HUES64 (cell line): Measurements from ENCODE around the gene OGFOD2.

Source experiments
- H3K27ac ChIP-seq: 2 replicates; pipeline ENCODE4 v1.7.0; 2013; ENCODE audit warnings: low read depth, low read length, inconsistent platforms
- H3K27me3 ChIP-seq: 2 replicates; pipeline ENCODE4 v1.6.1; 2013; ENCODE audit warnings: mild to moderate bottlenecking, low read length; ENCODE audit not compliant: insufficient read depth
- H3K36me3 ChIP-seq: 2 replicates; pipeline ENCODE4 v1.6.1; 2013; ENCODE audit warnings: mild to moderate bottlenecking, low read length; ENCODE audit not compliant: insufficient read depth
- H3K4me1 ChIP-seq: 2 replicates; pipeline ENCODE4 v1.6.1; 2013; ENCODE audit warnings: mild to moderate bottlenecking, low read length, moderate library complexity; ENCODE audit not compliant: insufficient read depth
- H3K4me3 ChIP-seq: 2 replicates; pipeline ENCODE4 v1.5.1; 2013; ENCODE audit warnings: mild to moderate bottlenecking, low read length, moderate library complexity
- H3K9ac ChIP-seq: 2 replicates; pipeline ENCODE4 v1.6.1; 2013; ENCODE audit warnings: mild to moderate bottlenecking, low read depth, low read length
- H3K9me3 ChIP-seq: 2 replicates; pipeline ENCODE4 v1.6.1; 2013; ENCODE audit warnings: low read depth, low read length; ENCODE audit not compliant: insufficient read depth
- WGBS: fragments of 150-250, 120-280 bp; methylation state at CpG from one replicate; pipeline ENCODE4 v1.1.7; 2013; ENCODE audit warnings: missing lambda C conversion rate; 5-methylcytosine and 5-hydroxymethylcytosine counted together

Gene OGFOD2

GRCh38 chr12:122942637-122943036 is 32.4 kb upstream of the OGFOD2 start:
- Histone ChIP-seq H3K27me3 (no peaks in the 10 kb centered on the region), H3K4me3 (no peak overlapping the region), H3K36me3 (no peaks in the 10 kb centered on the region), H3K27ac (no peak overlapping the region), H3K4me1 (no peaks in the 10 kb centered on the region), H3K9ac (no peak overlapping the region), H3K9me3 (no peaks in the 10 kb centered on the region)
- WGBS = 97% methylated on average over 2 of the region's 2 CpGs

GRCh38 chr12:122943196-122943595 is 31.8 kb upstream of the OGFOD2 start:
- no peak overlapping the region for H3K4me3 ChIP-seq
- no peaks in the 10 kb centered on the region for H3K4me1 ChIP-seq
- H3K9me3 ChIP-seq = no peaks in the 10 kb centered on the region
- H3K36me3 ChIP-seq = no peaks in the 10 kb centered on the region
- 89% methylated on average over 13 of the region's 13 CpGs for WGBS
- H3K27ac ChIP-seq = no peak overlapping the region
- no peaks in the 10 kb centered on the region for H3K27me3 ChIP-seq
- H3K9ac ChIP-seq = no peak overlapping the region

- no peak overlapping the region for H3K9ac ChIP-seq
- H3K4me1 ChIP-seq = no peaks in the 10 kb centered on the region
- H3K27ac ChIP-seq = no peak overlapping the region
- WGBS = 76% methylated on average over 14 of the region's 14 CpGs
- no peaks in the 10 kb centered on the region for H3K36me3 ChIP-seq
- H3K27me3 ChIP-seq = no peaks in the 10 kb centered on the region
- no peaks in the 10 kb centered on the region for H3K9me3 ChIP-seq
- H3K4me3 ChIP-seq = no peak overlapping the region
Observed at GRCh38 chr12:122944605-122945592, 30.1 kb upstream of the OGFOD2 start.

GRCh38 chr12:122946690-122947341 is 28.2 kb upstream of the OGFOD2 start:
- Histone ChIP-seq H3K27ac (no peak overlapping the region), H3K36me3 (no peaks in the 10 kb centered on the region), H3K9ac (no peak overlapping the region), H3K9me3 (no peaks in the 10 kb centered on the region), H3K4me1 (no peaks in the 10 kb centered on the region), H3K27me3 (no peaks in the 10 kb centered on the region), H3K4me3 (no peak overlapping the region)
- 93% methylated on average over 10 of the region's 10 CpGs for WGBS

- no peaks in the 10 kb centered on the region for H3K36me3 ChIP-seq
- no peak overlapping the region for H3K4me3 ChIP-seq
- H3K9ac ChIP-seq = no peak overlapping the region
- no peaks in the 10 kb centered on the region for H3K9me3 ChIP-seq
- 89% methylated on average over 15 of the region's 15 CpGs for WGBS
- H3K27ac ChIP-seq = no peak overlapping the region
- no peaks in the 10 kb centered on the region for H3K4me1 ChIP-seq
- H3K27me3 ChIP-seq = no peaks in the 10 kb centered on the region
Observed at GRCh38 chr12:122947352-122947792, 27.7 kb upstream of the OGFOD2 start.

GRCh38 chr12:122948605-122949004 is 26.4 kb upstream of the OGFOD2 start:
- 95% methylated on average over 14 of the region's 14 CpGs for WGBS
- Histone ChIP-seq H3K9me3 (no peaks in the 10 kb centered on the region), H3K4me3 (no peak overlapping the region), H3K27ac (no peak overlapping the region), H3K9ac (no peak overlapping the region), H3K36me3 (no peaks in the 10 kb centered on the region), H3K4me1 (no peaks in the 10 kb centered on the region), H3K27me3 (no peaks in the 10 kb centered on the region; the same call in 1 of the 2 replicates)

GRCh38 chr12:122949405-122949804 is 25.6 kb upstream of the OGFOD2 start:
- no peaks in the 10 kb centered on the region for H3K9me3 ChIP-seq
- H3K27ac ChIP-seq = no peak overlapping the region
- no peaks in the 10 kb centered on the region for H3K4me1 ChIP-seq
- no peaks in the 10 kb centered on the region; the same call in 1 of the 2 replicates for H3K27me3 ChIP-seq
- 93% methylated on average over 8 of the region's 8 CpGs for WGBS
- no peak overlapping the region for H3K9ac ChIP-seq
- no peak overlapping the region for H3K4me3 ChIP-seq
- H3K36me3 ChIP-seq = no peaks in the 10 kb centered on the region

- no peak overlapping the region for H3K9ac ChIP-seq
- H3K36me3 ChIP-seq = no peaks in the 10 kb centered on the region
- no peaks in the 10 kb centered on the region for H3K4me1 ChIP-seq
- H3K9me3 ChIP-seq = no peaks in the 10 kb centered on the region
- H3K27me3 ChIP-seq = no peaks in the 10 kb centered on the region; the same call in 1 of the 2 replicates
- H3K4me3 ChIP-seq = no peak overlapping the region
- no peak overlapping the region for H3K27ac ChIP-seq
- WGBS = 95% methylated on average over 27 of the region's 27 CpGs
Observed at GRCh38 chr12:122949816-122950675, 25.0 kb upstream of the OGFOD2 start.

- H3K9ac ChIP-seq = no peak overlapping the region
- H3K27me3 ChIP-seq = no peaks in the 10 kb centered on the region; the same call in 1 of the 2 replicates
- H3K9me3 ChIP-seq = no peaks in the 10 kb centered on the region
- H3K4me1 ChIP-seq = no peaks in the 10 kb centered on the region
- no peak overlapping the region for H3K27ac ChIP-seq
- H3K36me3 ChIP-seq = no peaks in the 10 kb centered on the region
- 74% methylated on average over 9 of the region's 9 CpGs for WGBS
- no peak overlapping the region for H3K4me3 ChIP-seq
Observed at GRCh38 chr12:122951406-122951805, 23.6 kb upstream of the OGFOD2 start.

GRCh38 chr12:122951979-122952892 is 22.8 kb upstream of the OGFOD2 start:
- Histone ChIP-seq H3K36me3 (no peaks in the 10 kb centered on the region), H3K4me1 (no peaks in the 10 kb centered on the region), H3K9me3 (no peaks in the 10 kb centered on the region), H3K27me3 (no peaks in the 10 kb centered on the region; the same call in 1 of the 2 replicates), H3K9ac (no peak overlapping the region), H3K4me3 (no peak overlapping the region), H3K27ac (no peak overlapping the region)
- 73% methylated on average over 12 of the region's 12 CpGs for WGBS
